GM12878 (cell line): ENCODE results near the gene KDM4F.

Source experiments
- E2F8 ChIP-seq: fragments of 450-650 bp; IDR thresholded peaks from 2 replicates; pipeline ENCODE4 v1.6.1; 2018; ENCODE audit warnings: mild to moderate bottlenecking, low read depth, moderate library complexity; ENCODE audit not compliant: partially characterized antibody
- FOXK2 ChIP-seq: fragments of 450-650 bp; IDR thresholded peaks from 2 replicates; pipeline ENCODE4 v1.6.1; 2017; ENCODE audit warnings: mild to moderate bottlenecking, moderate library complexity
- HCFC1 ChIP-seq: fragments of 150-350 bp; IDR thresholded peaks from 2 replicates; pipeline ENCODE4 v1.6.1; 2014; ENCODE audit warnings: low read length
- ZBTB33 ChIP-seq: fragments of 450-650 bp; IDR thresholded peaks from 2 replicates; pipeline ENCODE4 v1.6.1; 2017; ENCODE audit warnings: mild to moderate bottlenecking
- ZNF207 ChIP-seq: fragments of 450-650 bp; IDR thresholded peaks from 2 replicates; pipeline ENCODE4 v1.6.1; 2014; ENCODE audit warnings: antibody characterized with exemption, mild to moderate bottlenecking, borderline replicate concordance
- TF ChIP-seq, protein P1 (sequence below), 3 experiments: IDR thresholded peaks in 2 of 3; conservative IDR thresholded peaks in 1 of 3; 2 replicates each; pipeline ENCODE4 v1.5.1; 2011; ENCODE audit warnings: low read depth in 3 of 3, low read length in 3 of 3, mild to moderate bottlenecking in 3 of 3, control low read depth in 2 of 3, moderate library complexity in 2 of 3, inconsistent platforms in 1 of 3, mixed read lengths in 1 of 3; ENCODE audit not compliant: control insufficient read depth in 2 of 3, insufficient read depth in 1 of 3; ENCODE audit errors: extremely low read depth in 1 of 3

DNA sequence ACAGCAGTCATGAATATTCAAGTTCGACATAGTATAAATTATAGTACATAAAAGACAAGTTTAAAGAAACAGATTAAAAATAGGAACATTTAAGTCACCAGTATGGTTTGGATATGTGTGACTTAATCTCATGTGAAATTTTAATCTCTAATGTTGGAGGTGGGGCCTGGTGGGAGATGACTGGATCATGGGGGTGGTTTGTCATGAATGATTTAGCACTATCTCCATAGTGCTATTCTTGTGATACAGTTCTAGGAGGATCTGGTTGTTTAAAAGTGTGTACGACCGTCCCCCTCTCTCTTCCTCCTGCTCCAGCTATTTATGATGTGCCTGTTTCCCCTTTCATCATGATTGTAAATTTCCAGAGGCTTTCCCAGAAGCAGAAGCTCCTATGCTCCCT, 20.9 kb upstream of the KDM4F start:
- TF ChIP-seq, protein P1, sequence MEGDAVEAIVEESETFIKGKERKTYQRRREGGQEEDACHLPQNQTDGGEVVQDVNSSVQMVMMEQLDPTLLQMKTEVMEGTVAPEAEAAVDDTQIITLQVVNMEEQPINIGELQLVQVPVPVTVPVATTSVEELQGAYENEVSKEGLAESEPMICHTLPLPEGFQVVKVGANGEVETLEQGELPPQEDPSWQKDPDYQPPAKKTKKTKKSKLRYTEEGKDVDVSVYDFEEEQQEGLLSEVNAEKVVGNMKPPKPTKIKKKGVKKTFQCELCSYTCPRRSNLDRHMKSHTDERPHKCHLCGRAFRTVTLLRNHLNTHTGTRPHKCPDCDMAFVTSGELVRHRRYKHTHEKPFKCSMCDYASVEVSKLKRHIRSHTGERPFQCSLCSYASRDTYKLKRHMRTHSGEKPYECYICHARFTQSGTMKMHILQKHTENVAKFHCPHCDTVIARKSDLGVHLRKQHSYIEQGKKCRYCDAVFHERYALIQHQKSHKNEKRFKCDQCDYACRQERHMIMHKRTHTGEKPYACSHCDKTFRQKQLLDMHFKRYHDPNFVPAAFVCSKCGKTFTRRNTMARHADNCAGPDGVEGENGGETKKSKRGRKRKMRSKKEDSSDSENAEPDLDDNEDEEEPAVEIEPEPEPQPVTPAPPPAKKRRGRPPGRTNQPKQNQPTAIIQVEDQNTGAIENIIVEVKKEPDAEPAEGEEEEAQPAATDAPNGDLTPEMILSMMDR (IDR thresholded peaks at IDR 0.05 in 2 of 3, conservative IDR thresholded peaks at IDR 0.05 in 1 of 3; ENCODE audit: control insufficient read depth in 2 of 3, extremely low read depth in 1 of 3, insufficient read depth in 1 of 3, low read depth in 3 of 3, low read length in 3 of 3), result no peak
- TF ChIP-seq ZBTB33 (no peak), FOXK2 (no peak), E2F8 (no peak), HCFC1 (no peak), ZNF207 (no peak)
